Measurements from ENCODE around the gene ITIH5.
A peak's percentile ranks its signal among the peaks of the same experiment; 100 is the strongest.

DNA sequence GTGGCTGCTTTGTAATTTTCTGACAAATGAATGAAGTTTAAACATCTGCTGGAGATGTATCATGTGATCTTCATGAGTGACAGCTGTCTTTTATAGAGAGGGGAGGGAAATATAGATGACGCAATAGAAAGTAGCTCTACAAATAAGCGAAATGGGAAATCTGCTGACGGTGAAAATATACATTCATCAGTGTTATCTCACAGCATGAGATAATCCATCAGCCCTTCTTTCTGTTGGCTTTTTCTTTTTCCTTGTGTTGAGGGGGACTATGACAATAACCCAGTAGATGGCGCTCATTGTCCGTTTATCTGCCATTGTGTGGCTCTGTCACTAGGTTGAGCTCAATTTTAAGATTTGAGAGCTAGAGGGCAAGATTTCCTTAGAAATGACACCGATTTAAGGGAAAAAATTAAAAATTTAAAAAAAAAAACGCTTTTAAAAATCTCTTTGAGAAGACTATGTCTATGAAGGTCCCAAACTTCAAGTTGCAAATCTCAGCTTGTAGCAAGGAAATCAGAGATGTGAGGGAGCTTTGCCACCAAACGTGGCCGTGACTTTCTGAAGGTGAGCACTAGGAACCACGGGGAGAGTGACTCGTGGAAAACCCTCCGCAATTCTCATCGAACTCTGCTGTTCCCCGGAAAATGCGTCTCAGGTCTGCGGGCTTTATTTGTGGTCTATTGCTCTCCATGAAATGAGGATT, 141.3 kb downstream of the ITIH5 start:
- no peak for TF ChIP-seq POLR2A (IDR thresholded peaks at IDR 0.05)
- TF ChIP-seq, protein P1, sequence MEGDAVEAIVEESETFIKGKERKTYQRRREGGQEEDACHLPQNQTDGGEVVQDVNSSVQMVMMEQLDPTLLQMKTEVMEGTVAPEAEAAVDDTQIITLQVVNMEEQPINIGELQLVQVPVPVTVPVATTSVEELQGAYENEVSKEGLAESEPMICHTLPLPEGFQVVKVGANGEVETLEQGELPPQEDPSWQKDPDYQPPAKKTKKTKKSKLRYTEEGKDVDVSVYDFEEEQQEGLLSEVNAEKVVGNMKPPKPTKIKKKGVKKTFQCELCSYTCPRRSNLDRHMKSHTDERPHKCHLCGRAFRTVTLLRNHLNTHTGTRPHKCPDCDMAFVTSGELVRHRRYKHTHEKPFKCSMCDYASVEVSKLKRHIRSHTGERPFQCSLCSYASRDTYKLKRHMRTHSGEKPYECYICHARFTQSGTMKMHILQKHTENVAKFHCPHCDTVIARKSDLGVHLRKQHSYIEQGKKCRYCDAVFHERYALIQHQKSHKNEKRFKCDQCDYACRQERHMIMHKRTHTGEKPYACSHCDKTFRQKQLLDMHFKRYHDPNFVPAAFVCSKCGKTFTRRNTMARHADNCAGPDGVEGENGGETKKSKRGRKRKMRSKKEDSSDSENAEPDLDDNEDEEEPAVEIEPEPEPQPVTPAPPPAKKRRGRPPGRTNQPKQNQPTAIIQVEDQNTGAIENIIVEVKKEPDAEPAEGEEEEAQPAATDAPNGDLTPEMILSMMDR (IDR thresholded peaks at IDR 0.05), result peak; percentile 82 to 91 (median 86)
- no peak for TF ChIP-seq POLR2AphosphoS5 (IDR thresholded peaks at IDR 0.05)
- TF ChIP-seq EP300 (IDR thresholded peaks at IDR 0.05), result no peak
